ENCODE measurements around the gene RNH1. TPM values are rescaled to one million over a fixed set of nuclear protein-coding genes. Genes with fewer than 3 reads are reported as not detected.

Gene RNH1
- total and polyA plus RNA-seq, 4 experiments from 2014 or later, result 98.4 to 187 (median 134) TPM

GRCh38 chr11:490930-491260 lies 16.1 kb downstream of the RNH1 start:
- Mint-ChIP-seq H3K27me3 (no peaks in the 10 kb centered on the region), H3K27ac (no peak overlapping the region), H3K36me3 (peaks cover 6 to 17% of the 10 kb centered on the region in 2 donors), H3K9me3 (no peaks in the 10 kb centered on the region), H3K4me1 (peaks cover 0 to 1% (median 0%) of the 10 kb centered on the region in 4 donors), H3K4me3 (no peak overlapping the region)
- Histone ChIP-seq H3K4me1 (ENCODE audit: insufficient read depth, low read length) (no peaks in the 10 kb centered on the region), H3K9me3 (ENCODE audit: control insufficient read depth in 1 of 2, low read length in 2 of 2) (no peaks in the 10 kb centered on the region), H3K27me3 (ENCODE audit: insufficient read depth, low read length) (no peaks in the 10 kb centered on the region), H3K36me3 (ENCODE audit: insufficient read depth, low read length) (peaks cover 3% of the 10 kb centered on the region), H3K4me3 (ENCODE audit: low read length in 2 of 2) (no peak overlapping the region), H3K27ac (ENCODE audit: low read depth, low read length) (no peak overlapping the region)
- ChIA-PET CTCF (ENCODE audit: partially characterized antibody) (interaction anchor here (1.0 kb wide), 1 partner anchor 37 kb away, joined by 3 read pairs; no protein-coding TSS in a partner anchor), POLR2A (ENCODE audit: partially characterized antibody) (no interaction called here)
- intact Hi-C loops (cut with micrococcal nuclease), result no loop called here
- DNase-seq, result no peak

- Histone ChIP-seq H3K9me3 (ENCODE audit: control insufficient read depth in 1 of 2, low read length in 2 of 2) (no peaks in the 10 kb centered on the region), H3K36me3 (ENCODE audit: insufficient read depth, low read length) (peaks cover 3% of the 10 kb centered on the region), H3K27me3 (ENCODE audit: insufficient read depth, low read length) (no peaks in the 10 kb centered on the region), H3K4me1 (ENCODE audit: insufficient read depth, low read length) (no peaks in the 10 kb centered on the region), H3K4me3 (ENCODE audit: low read length in 2 of 2) (no peak overlapping the region), H3K27ac (ENCODE audit: low read depth, low read length) (no peak overlapping the region)
- Mint-ChIP-seq H3K36me3 (peaks cover 4 to 13% of the 10 kb centered on the region in 2 donors), H3K4me1 (no peaks in the 10 kb centered on the region), H3K9me3 (no peaks in the 10 kb centered on the region), H3K27ac (no peak overlapping the region), H3K27me3 (no peaks in the 10 kb centered on the region), H3K4me3 (no peak overlapping the region)
- CTCF ChIA-PET (ENCODE audit: partially characterized antibody), result interaction anchor here (1.0 kb wide), 1 partner anchor 36 kb away, joined by 3 read pairs; no protein-coding TSS in a partner anchor
- peak in 1 of 5 donors; percentile 28 for DNase-seq
- intact Hi-C loops (cut with micrococcal nuclease), result no loop called here
- POLR2A ChIA-PET (ENCODE audit: partially characterized antibody), result no interaction called here
Measured at GRCh38 chr11:490186-490929, 16.7 kb downstream of the RNH1 start.

- Mint-ChIP-seq H3K27ac (no peak overlapping the region), H3K27me3 (no peaks in the 10 kb centered on the region), H3K4me3 (no peak overlapping the region), H3K4me1 (no peaks in the 10 kb centered on the region), H3K36me3 (peaks cover 4 to 9% of the 10 kb centered on the region in 2 donors), H3K9me3 (no peaks in the 10 kb centered on the region)
- Histone ChIP-seq H3K4me1 (ENCODE audit: insufficient read depth, low read length) (no peaks in the 10 kb centered on the region), H3K27me3 (ENCODE audit: insufficient read depth, low read length) (no peaks in the 10 kb centered on the region), H3K4me3 (ENCODE audit: low read length in 2 of 2) (no peak overlapping the region), H3K27ac (ENCODE audit: low read depth, low read length) (no peak overlapping the region), H3K36me3 (ENCODE audit: insufficient read depth, low read length) (no peaks in the 10 kb centered on the region), H3K9me3 (ENCODE audit: control insufficient read depth in 1 of 2, low read length in 2 of 2) (no peaks in the 10 kb centered on the region)
- no peak for DNase-seq
- intact Hi-C loops (cut with micrococcal nuclease), result no loop called here
- ChIA-PET CTCF (ENCODE audit: partially characterized antibody) (no interaction called here), POLR2A (ENCODE audit: partially characterized antibody) (no interaction called here)
Measured at GRCh38 chr11:489610-490185, 17.3 kb downstream of the RNH1 start.

GRCh38 chr11:488992-489391 lies 18.1 kb downstream of the RNH1 start:
- no peaks in the 10 kb centered on the region for H3K36me3 ChIP-seq (ENCODE audit: insufficient read depth, low read length)
- Mint-ChIP-seq H3K4me3 (no peak overlapping the region), H3K9me3 (no peaks in the 10 kb centered on the region), H3K36me3 (peaks cover 0 to 6% of the 10 kb centered on the region in 2 donors), H3K4me1 (no peaks in the 10 kb centered on the region), H3K27me3 (no peaks in the 10 kb centered on the region), H3K27ac (no peak overlapping the region)
- no peaks in the 10 kb centered on the region for H3K4me1 ChIP-seq (ENCODE audit: insufficient read depth, low read length)
- no peak overlapping the region for H3K4me3 ChIP-seq (ENCODE audit: low read length in 2 of 2)
- intact Hi-C loops (cut with micrococcal nuclease), result no loop called here
- H3K27ac ChIP-seq (ENCODE audit: low read depth, low read length), result no peak overlapping the region
- no peaks in the 10 kb centered on the region for H3K9me3 ChIP-seq (ENCODE audit: control insufficient read depth in 1 of 2, low read length in 2 of 2)
- H3K27me3 ChIP-seq (ENCODE audit: insufficient read depth, low read length), result no peaks in the 10 kb centered on the region
- CTCF ChIA-PET (ENCODE audit: partially characterized antibody), result interaction anchor here (0.7 kb wide), 1 partner anchor 29 kb away, joined by 3 read pairs; no protein-coding TSS in a partner anchor
- no peak for DNase-seq
- POLR2A ChIA-PET (ENCODE audit: partially characterized antibody), result interaction anchor here (1.0 kb wide), 1 partner anchor 18 kb away, joined by 3 read pairs; no protein-coding TSS in a partner anchor

- H3K27ac Mint-ChIP-seq, result no peak overlapping the region
- H3K9me3 ChIP-seq (ENCODE audit: control insufficient read depth in 1 of 2, low read length in 2 of 2), result no peaks in the 10 kb centered on the region
- no peaks in the 10 kb centered on the region for H3K4me1 Mint-ChIP-seq
- no peak for DNase-seq
- intact Hi-C loops (cut with micrococcal nuclease), result no loop called here
- no peaks in the 10 kb centered on the region for H3K4me1 ChIP-seq (ENCODE audit: insufficient read depth, low read length)
- H3K27ac ChIP-seq (ENCODE audit: low read depth, low read length), result no peak overlapping the region
- H3K27me3 Mint-ChIP-seq, result no peaks in the 10 kb centered on the region
- POLR2A ChIA-PET (ENCODE audit: partially characterized antibody), result interaction anchor here (1.0 kb wide), 1 partner anchor 18 kb away, joined by 3 read pairs; no protein-coding TSS in a partner anchor
- no peaks in the 10 kb centered on the region for H3K9me3 Mint-ChIP-seq
- H3K36me3 ChIP-seq (ENCODE audit: insufficient read depth, low read length), result no peaks in the 10 kb centered on the region
- H3K4me3 ChIP-seq (ENCODE audit: low read length in 2 of 2), result no peak overlapping the region
- H3K4me3 Mint-ChIP-seq, result no peak overlapping the region
- no peaks in the 10 kb centered on the region for H3K27me3 ChIP-seq (ENCODE audit: insufficient read depth, low read length)
- CTCF ChIA-PET (ENCODE audit: partially characterized antibody), result interaction anchor here (0.7 kb wide), 1 partner anchor 30 kb away, joined by 3 read pairs; no protein-coding TSS in a partner anchor
- peaks cover 0 to 6% of the 10 kb centered on the region in 2 donors for H3K36me3 Mint-ChIP-seq
Measured at GRCh38 chr11:488579-488978, 18.5 kb downstream of the RNH1 start.

DNA sequence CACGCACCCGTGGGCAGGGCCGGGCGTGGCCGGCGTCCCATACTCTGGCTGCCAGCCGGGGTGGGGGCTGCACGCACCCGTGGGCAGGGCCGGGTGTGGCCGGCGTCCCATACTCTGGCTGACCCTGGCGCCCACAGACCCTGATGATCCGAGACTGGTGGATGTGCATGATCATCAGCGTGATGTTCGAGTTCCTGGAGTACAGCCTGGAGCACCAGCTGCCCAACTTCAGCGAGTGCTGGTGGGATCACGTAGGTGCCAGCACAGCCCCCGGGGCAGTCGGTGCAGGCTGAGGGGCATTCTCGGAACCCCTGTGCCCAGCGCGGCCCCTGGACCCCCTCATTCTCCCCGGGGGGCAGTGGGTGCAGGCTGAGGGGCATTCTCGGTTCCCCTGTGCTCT lies 19.0 kb downstream of the RNH1 start:
- Histone ChIP-seq H3K9me3 (ENCODE audit: control insufficient read depth in 1 of 2, low read length in 2 of 2) (no peaks in the 10 kb centered on the region), H3K27ac (ENCODE audit: low read depth, low read length) (no peak overlapping the region), H3K27me3 (ENCODE audit: insufficient read depth, low read length) (no peaks in the 10 kb centered on the region), H3K36me3 (ENCODE audit: insufficient read depth, low read length) (no peaks in the 10 kb centered on the region), H3K4me1 (ENCODE audit: insufficient read depth, low read length) (no peaks in the 10 kb centered on the region), H3K4me3 (ENCODE audit: low read length in 2 of 2) (no peak overlapping the region)
- ChIA-PET CTCF (ENCODE audit: partially characterized antibody) (no interaction called here), POLR2A (ENCODE audit: partially characterized antibody) (no interaction called here)
- intact Hi-C loops (cut with micrococcal nuclease), result no loop called here
- no peak overlapping the region for H3K4me3 Mint-ChIP-seq
- H3K4me1 Mint-ChIP-seq, result no peaks in the 10 kb centered on the region
- no peak overlapping the region for H3K27ac Mint-ChIP-seq
- DNase-seq, result no peak
- H3K27me3 Mint-ChIP-seq, result no peaks in the 10 kb centered on the region
- peaks cover 0 to 6% of the 10 kb centered on the region in 2 donors for H3K36me3 Mint-ChIP-seq
- no peaks in the 10 kb centered on the region for H3K9me3 Mint-ChIP-seq

DNA sequence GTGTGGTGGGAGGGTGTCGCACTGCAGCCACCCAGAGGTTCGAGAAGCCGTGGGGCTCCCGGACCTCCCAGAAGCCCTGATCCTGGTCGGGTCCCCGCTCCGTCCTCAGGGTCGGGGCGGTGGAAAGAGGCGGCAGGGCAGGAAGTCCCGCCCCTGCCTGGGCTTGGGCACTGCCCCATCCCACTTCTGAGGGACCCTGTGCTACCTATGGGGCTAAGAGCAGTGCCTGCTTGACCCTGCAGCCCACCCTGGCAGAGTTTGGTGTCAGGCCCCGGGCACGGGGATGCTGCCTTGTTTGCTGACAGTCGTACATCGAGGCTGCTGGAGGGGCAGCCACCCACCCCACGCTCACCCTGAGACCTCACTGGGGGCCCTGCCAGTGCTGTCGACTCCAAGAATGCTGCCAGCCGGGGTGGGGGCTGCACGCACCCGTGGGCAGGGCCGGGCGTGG lies 19.4 kb downstream of the RNH1 start:
- no peaks in the 10 kb centered on the region for H3K27me3 ChIP-seq (ENCODE audit: insufficient read depth, low read length)
- no peaks in the 10 kb centered on the region for H3K9me3 ChIP-seq (ENCODE audit: control insufficient read depth in 1 of 2, low read length in 2 of 2)
- Mint-ChIP-seq H3K36me3 (peaks cover 0 to 6% of the 10 kb centered on the region in 2 donors), H3K4me1 (no peaks in the 10 kb centered on the region), H3K4me3 (no peak overlapping the region), H3K27ac (no peak overlapping the region), H3K9me3 (no peaks in the 10 kb centered on the region), H3K27me3 (no peaks in the 10 kb centered on the region)
- H3K27ac ChIP-seq (ENCODE audit: low read depth, low read length), result no peak overlapping the region
- POLR2A ChIA-PET (ENCODE audit: partially characterized antibody), result no interaction called here
- intact Hi-C loops (cut with micrococcal nuclease), result no loop called here
- CTCF ChIA-PET (ENCODE audit: partially characterized antibody), result no interaction called here
- no peak for DNase-seq
- H3K36me3 ChIP-seq (ENCODE audit: insufficient read depth, low read length), result no peaks in the 10 kb centered on the region
- H3K4me1 ChIP-seq (ENCODE audit: insufficient read depth, low read length), result no peaks in the 10 kb centered on the region
- no peak overlapping the region for H3K4me3 ChIP-seq (ENCODE audit: low read length in 2 of 2)
